ENCODE results near the gene NOC4L.
"Not testable (repeated sequence)": the region's sequence is repeated elsewhere in the genome, so short reads cannot be mapped to it uniquely, and the experiment has no call there.

The NOC4L gene

GRCh38 chr12:132190012-132190755, 45.9 kb downstream of the NOC4L start:
- Histone ChIP-seq H3K4me1 (ENCODE audit: control insufficient read depth in 2 of 2, insufficient read depth in 2 of 2, low read length in 2 of 2) (peaks cover 8 to 11% of the 10 kb centered on the region in 2 donors), H3K9me3 (ENCODE audit: control insufficient read depth in 2 of 2, low read length in 2 of 2) (no peaks in the 10 kb centered on the region), H3K9ac (ENCODE audit: low read depth in 1 of 2, low read length in 2 of 2) (peak overlapping the region; percentile 65 to 67), H3K4me3 (ENCODE audit: low read length in 2 of 2) (peak overlapping the region; percentile 74 to 77), H3K27me3 (ENCODE audit: control insufficient read depth in 2 of 2, insufficient read depth in 2 of 2, low read length in 2 of 2) (peaks cover 0 to 10% of the 10 kb centered on the region in 2 donors), H3K27ac (ENCODE audit: low read depth in 2 of 2, low read length in 2 of 2) (peak overlapping the region; percentile 34 to 58), H3K36me3 (ENCODE audit: control insufficient read depth in 2 of 2, insufficient read depth in 2 of 2, low read length in 2 of 2) (no peaks in the 10 kb centered on the region)

GRCh38 chr12:132190834-132191500, 46.7 kb downstream of the NOC4L start:
- H3K27ac ChIP-seq (ENCODE audit: low read depth in 2 of 2, low read length in 2 of 2): no peak overlapping the region
- H3K36me3 ChIP-seq (ENCODE audit: control insufficient read depth in 2 of 2, insufficient read depth in 2 of 2, low read length in 2 of 2): no peaks in the 10 kb centered on the region
- no peaks in the 10 kb centered on the region for H3K9me3 ChIP-seq (ENCODE audit: control insufficient read depth in 2 of 2, low read length in 2 of 2)
- peaks cover 0 to 7% of the 10 kb centered on the region in 2 donors for H3K27me3 ChIP-seq (ENCODE audit: control insufficient read depth in 2 of 2, insufficient read depth in 2 of 2, low read length in 2 of 2)
- no peak overlapping the region for H3K4me3 ChIP-seq (ENCODE audit: low read length in 2 of 2)
- H3K9ac ChIP-seq (ENCODE audit: low read depth in 1 of 2, low read length in 2 of 2): no peak overlapping the region
- H3K4me1 ChIP-seq (ENCODE audit: control insufficient read depth in 2 of 2, insufficient read depth in 2 of 2, low read length in 2 of 2): peaks cover 8 to 11% of the 10 kb centered on the region in 2 donors

GRCh38 chr12:132191715-132192553, 47.7 kb downstream of the NOC4L start:
- peaks cover 0 to 7% of the 10 kb centered on the region in 2 donors for H3K27me3 ChIP-seq (ENCODE audit: control insufficient read depth in 2 of 2, insufficient read depth in 2 of 2, low read length in 2 of 2)
- no peak overlapping the region for H3K27ac ChIP-seq (ENCODE audit: low read depth in 2 of 2, low read length in 2 of 2)
- H3K4me3 ChIP-seq (ENCODE audit: low read length in 2 of 2): no peak overlapping the region
- no peaks in the 10 kb centered on the region for H3K9me3 ChIP-seq (ENCODE audit: control insufficient read depth in 2 of 2, low read length in 2 of 2)
- H3K4me1 ChIP-seq (ENCODE audit: control insufficient read depth in 2 of 2, insufficient read depth in 2 of 2, low read length in 2 of 2): peaks cover 8 to 11% of the 10 kb centered on the region in 2 donors
- no peak overlapping the region for H3K9ac ChIP-seq (ENCODE audit: low read depth in 1 of 2, low read length in 2 of 2)
- no peaks in the 10 kb centered on the region for H3K36me3 ChIP-seq (ENCODE audit: control insufficient read depth in 2 of 2, insufficient read depth in 2 of 2, low read length in 2 of 2)

- Histone ChIP-seq H3K27me3 (ENCODE audit: control insufficient read depth in 2 of 2, insufficient read depth in 2 of 2, low read length in 2 of 2) (peaks cover 0 to 3% of the 10 kb centered on the region in 2 donors), H3K9me3 (ENCODE audit: control insufficient read depth in 2 of 2, low read length in 2 of 2) (no peaks in the 10 kb centered on the region), H3K36me3 (ENCODE audit: control insufficient read depth in 2 of 2, insufficient read depth in 2 of 2, low read length in 2 of 2) (no peaks in the 10 kb centered on the region), H3K27ac (ENCODE audit: low read depth in 2 of 2, low read length in 2 of 2) (no peak overlapping the region), H3K9ac (ENCODE audit: low read depth in 1 of 2, low read length in 2 of 2) (no peak overlapping the region), H3K4me3 (ENCODE audit: low read length in 2 of 2) (no peak overlapping the region), H3K4me1 (ENCODE audit: control insufficient read depth in 2 of 2, insufficient read depth in 2 of 2, low read length in 2 of 2) (peaks cover 8 to 11% of the 10 kb centered on the region in 2 donors)
Observed at GRCh38 chr12:132194056-132194455, 49.8 kb downstream of the NOC4L start.

- Histone ChIP-seq H3K9me3 (ENCODE audit: control insufficient read depth in 2 of 2, low read length in 2 of 2) (no peaks in the 10 kb centered on the region), H3K4me1 (ENCODE audit: control insufficient read depth in 2 of 2, insufficient read depth in 2 of 2, low read length in 2 of 2) (peaks cover 5 to 11% of the 10 kb centered on the region in 2 donors), H3K27ac (ENCODE audit: low read depth in 2 of 2, low read length in 2 of 2) (no peak overlapping the region), H3K36me3 (ENCODE audit: control insufficient read depth in 2 of 2, insufficient read depth in 2 of 2, low read length in 2 of 2) (no peaks in the 10 kb centered on the region), H3K27me3 (ENCODE audit: control insufficient read depth in 2 of 2, insufficient read depth in 2 of 2, low read length in 2 of 2) (no peaks in the 10 kb centered on the region), H3K4me3 (ENCODE audit: low read length in 2 of 2) (no peak overlapping the region), H3K9ac (ENCODE audit: low read depth in 1 of 2, low read length in 2 of 2) (no peak overlapping the region)
Observed at GRCh38 chr12:132194556-132194955, 50.3 kb downstream of the NOC4L start.

GRCh38 chr12:132195242-132195641, 51.0 kb downstream of the NOC4L start:
- H3K27ac ChIP-seq (ENCODE audit: low read depth in 2 of 2, low read length in 2 of 2); H3K9me3 ChIP-seq (ENCODE audit: control insufficient read depth in 2 of 2, low read length in 2 of 2); H3K36me3 ChIP-seq (ENCODE audit: control insufficient read depth in 2 of 2, insufficient read depth in 2 of 2, low read length in 2 of 2); H3K4me1 ChIP-seq (ENCODE audit: control insufficient read depth in 2 of 2, insufficient read depth in 2 of 2, low read length in 2 of 2); H3K4me3 ChIP-seq (ENCODE audit: low read length in 2 of 2); H3K27me3 ChIP-seq (ENCODE audit: control insufficient read depth in 2 of 2, insufficient read depth in 2 of 2, low read length in 2 of 2); H3K9ac ChIP-seq (ENCODE audit: low read depth in 1 of 2, low read length in 2 of 2): not testable (repeated sequence)

- no peaks in the 10 kb centered on the region for H3K27me3 ChIP-seq (ENCODE audit: control insufficient read depth in 2 of 2, insufficient read depth in 2 of 2, low read length in 2 of 2)
- no peak overlapping the region for H3K9ac ChIP-seq (ENCODE audit: low read depth in 1 of 2, low read length in 2 of 2)
- no peak overlapping the region for H3K27ac ChIP-seq (ENCODE audit: low read depth in 2 of 2, low read length in 2 of 2)
- no peaks in the 10 kb centered on the region for H3K9me3 ChIP-seq (ENCODE audit: control insufficient read depth in 2 of 2, low read length in 2 of 2)
- no peak overlapping the region for H3K4me3 ChIP-seq (ENCODE audit: low read length in 2 of 2)
- no peaks in the 10 kb centered on the region for H3K4me1 ChIP-seq (ENCODE audit: control insufficient read depth in 2 of 2, insufficient read depth in 2 of 2, low read length in 2 of 2)
- no peaks in the 10 kb centered on the region for H3K36me3 ChIP-seq (ENCODE audit: control insufficient read depth in 2 of 2, insufficient read depth in 2 of 2, low read length in 2 of 2)
Observed at GRCh38 chr12:132196038-132196872, 52.0 kb downstream of the NOC4L start.

- no peak overlapping the region for H3K9ac ChIP-seq (ENCODE audit: low read depth in 1 of 2, low read length in 2 of 2)
- H3K27ac ChIP-seq (ENCODE audit: low read depth in 2 of 2, low read length in 2 of 2): no peak overlapping the region
- no peaks in the 10 kb centered on the region for H3K4me1 ChIP-seq (ENCODE audit: control insufficient read depth in 2 of 2, insufficient read depth in 2 of 2, low read length in 2 of 2)
- no peaks in the 10 kb centered on the region for H3K9me3 ChIP-seq (ENCODE audit: control insufficient read depth in 2 of 2, low read length in 2 of 2)
- no peaks in the 10 kb centered on the region for H3K36me3 ChIP-seq (ENCODE audit: control insufficient read depth in 2 of 2, insufficient read depth in 2 of 2, low read length in 2 of 2)
- H3K27me3 ChIP-seq (ENCODE audit: control insufficient read depth in 2 of 2, insufficient read depth in 2 of 2, low read length in 2 of 2): no peaks in the 10 kb centered on the region
- H3K4me3 ChIP-seq (ENCODE audit: low read length in 2 of 2): no peak overlapping the region
Observed at GRCh38 chr12:132196873-132197390, 52.7 kb downstream of the NOC4L start.

- Histone ChIP-seq H3K4me1 (ENCODE audit: control insufficient read depth in 2 of 2, insufficient read depth in 2 of 2, low read length in 2 of 2) (no peaks in the 10 kb centered on the region), H3K9ac (ENCODE audit: low read depth in 1 of 2, low read length in 2 of 2) (no peak overlapping the region), H3K4me3 (ENCODE audit: low read length in 2 of 2) (no peak overlapping the region), H3K36me3 (ENCODE audit: control insufficient read depth in 2 of 2, insufficient read depth in 2 of 2, low read length in 2 of 2) (no peaks in the 10 kb centered on the region), H3K27me3 (ENCODE audit: control insufficient read depth in 2 of 2, insufficient read depth in 2 of 2, low read length in 2 of 2) (no peaks in the 10 kb centered on the region), H3K27ac (ENCODE audit: low read depth in 2 of 2, low read length in 2 of 2) (no peak overlapping the region), H3K9me3 (ENCODE audit: control insufficient read depth in 2 of 2, low read length in 2 of 2) (no peaks in the 10 kb centered on the region)
Observed at GRCh38 chr12:132197581-132198354, 53.5 kb downstream of the NOC4L start.
